HepG2 (cell line): Measurements from ENCODE around the gene DUS1L.

Experiments used
- ETV5 ChIP-seq: IDR thresholded peaks from 2 replicates; pipeline ENCODE4 v1.6.1; 2018; ENCODE audit warnings: missing biosample characterization, missing genetic modification reagents, inconsistent platforms, borderline replicate concordance
- PBX3 ChIP-seq: sonication (generic); formaldehyde crosslinking; IDR thresholded peaks from 2 replicates; pipeline ENCODE4 v1.8.1; 2023; ENCODE audit warnings: missing genetic modification reagents, inconsistent platforms, borderline replicate concordance

- TF ChIP-seq PBX3 (CRISPR knock-in tag) (no peak), ETV5 (no peak)
These were observed 14.6 kb downstream of the DUS1L start for GRCh38 chr17:82050761-82051641.
